Activated CD4-positive, alpha-beta T cell treated with anti-CD3 and anti-CD28 coated beads, Interleukin-2, amount 50 U/mL, for 24 hours (primary cell): Measurements from ENCODE around the gene TULP4.

ENCODE experiments used
- DNase-seq, 2 donors: peaks; one replicate each; pipeline ENCODE4 v3.0.0-alpha.2; 2020; ENCODE audit warnings: low read depth in 1 of 2, low spot score in 1 of 2

TULP4 gene

GRCh38 chr6:158312165-158312564 lies at the start of gene TULP4:
TSS of gene TULP4 (plus strand) at chr6:158312465. CDS start at chr6:158314017, 1,552 bp downstream.
- no peak for DNase-seq

GRCh38 chr6:158262755-158263154 lies 49.5 kb upstream of the TULP4 start:
- no peak for DNase-seq

- no peak for DNase-seq
These were observed 48.1 kb upstream of the TULP4 start for GRCh38 chr6:158264180-158264579.

GRCh38 chr6:158266131-158266530 lies 46.1 kb upstream of the TULP4 start:
- DNase-seq = no peak

GRCh38 chr6:158268361-158269147 lies 43.7 kb upstream of the TULP4 start:
- no peak for DNase-seq

GRCh38 chr6:158269657-158270056 lies 42.6 kb upstream of the TULP4 start:
- DNase-seq = no peak

GRCh38 chr6:158270389-158271127 lies 41.7 kb upstream of the TULP4 start:
- DNase-seq = no peak

- no peak for DNase-seq
These were observed 39.9 kb upstream of the TULP4 start for GRCh38 chr6:158272324-158272723.

- no peak for DNase-seq
These were observed 34.3 kb upstream of the TULP4 start for GRCh38 chr6:158278004-158278403.

GRCh38 chr6:158279615-158280014 lies 32.6 kb upstream of the TULP4 start:
- DNase-seq = no peak

GRCh38 chr6:158283304-158283980 lies 28.8 kb upstream of the TULP4 start:
- DNase-seq = no peak

- DNase-seq = no peak
These were observed 28.0 kb upstream of the TULP4 start for GRCh38 chr6:158284007-158284875.

- no peak for DNase-seq
These were observed 27.2 kb upstream of the TULP4 start for GRCh38 chr6:158284876-158285655.

- DNase-seq = no peak
These were observed 26.6 kb upstream of the TULP4 start for GRCh38 chr6:158285656-158286021.

GRCh38 chr6:158286413-158286812 lies 25.9 kb upstream of the TULP4 start:
- no peak for DNase-seq

GRCh38 chr6:158287047-158287446 lies 25.2 kb upstream of the TULP4 start:
- no peak for DNase-seq

- no peak for DNase-seq
These were observed 22.2 kb upstream of the TULP4 start for GRCh38 chr6:158290040-158290439.

- DNase-seq = peak; percentile 11 to 48
These were observed 21.6 kb upstream of the TULP4 start for GRCh38 chr6:158290659-158291058.

- DNase-seq = no peak
These were observed 20.2 kb upstream of the TULP4 start for GRCh38 chr6:158292016-158292415.

GRCh38 chr6:158293122-158293521 lies 19.1 kb upstream of the TULP4 start:
- no peak for DNase-seq
